Muscle of leg (tissue), 16 donors: Measurements from ENCODE around the gene ANXA10. TPM values are rescaled to one million over a fixed set of nuclear protein-coding genes. Genes with fewer than 3 reads are reported as not detected.

Experiments used
- DNase-seq: peaks from one replicate; pipeline ENCODE4 v3.0.0; 2013
- H3K27ac ChIP-seq: one replicate; pipeline ENCODE4 v1.5.1; 2013; ENCODE audit warnings: mild to moderate bottlenecking, low read length, control low read depth
- H3K27me3 ChIP-seq: one replicate; pipeline ENCODE4 v1.6.1; 2013; ENCODE audit warnings: low read length; ENCODE audit not compliant: control insufficient read depth, insufficient read depth
- H3K36me3 ChIP-seq: one replicate; pipeline ENCODE4 v1.6.1; 2013; ENCODE audit warnings: low read length; ENCODE audit not compliant: control insufficient read depth, insufficient read depth
- H3K4me1 ChIP-seq: one replicate; pipeline ENCODE4 v1.6.1; 2013; ENCODE audit warnings: low read length; ENCODE audit not compliant: control insufficient read depth, insufficient read depth
- H3K4me3 ChIP-seq: one replicate; pipeline ENCODE4 v1.5.1; 2013; ENCODE audit warnings: low read length, control low read depth
- H3K9me3 ChIP-seq: replicated peaks from 2 replicates; pipeline ENCODE4 v1.6.1; 2013; ENCODE audit warnings: low read depth, low read length; ENCODE audit not compliant: control insufficient read depth
- WGBS: methylation state at CpG from one replicate; pipeline ENCODE4 v1.1.5; 2013; ENCODE audit warnings: missing lambda C conversion rate; ENCODE audit not compliant: insufficient coverage; 5-methylcytosine and 5-hydroxymethylcytosine counted together
- long read RNA-seq, 11 donors: transcript quantifications; one replicate each; lab custom pipeline, GENCODE V29; 2026
- polyA plus RNA-seq, 8 donors: library from polyadenylated mRNA; unstranded; fragments of 120-200 nt; gene quantifications; one replicate each; pipeline versions ENCODE4 v1.2.1 to v1.2.3, GENCODE V29; 2013; ENCODE audit warnings: inconsistent platforms in 1 of 8, low replicate concordance in 1 of 8; ENCODE audit not compliant: insufficient read length in 8 of 8, insufficient read depth in 1 of 8
- total RNA-seq: library from RNA; stranded (reverse); fragments of 120-200 nt; gene quantifications from one replicate; pipeline ENCODE4 v1.2.4, GENCODE V29; 2013

Gene ANXA10, protein sequence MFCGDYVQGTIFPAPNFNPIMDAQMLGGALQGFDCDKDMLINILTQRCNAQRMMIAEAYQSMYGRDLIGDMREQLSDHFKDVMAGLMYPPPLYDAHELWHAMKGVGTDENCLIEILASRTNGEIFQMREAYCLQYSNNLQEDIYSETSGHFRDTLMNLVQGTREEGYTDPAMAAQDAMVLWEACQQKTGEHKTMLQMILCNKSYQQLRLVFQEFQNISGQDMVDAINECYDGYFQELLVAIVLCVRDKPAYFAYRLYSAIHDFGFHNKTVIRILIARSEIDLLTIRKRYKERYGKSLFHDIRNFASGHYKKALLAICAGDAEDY
- total RNA-seq (not detected), polyA plus RNA-seq (under 1 TPM in 2 of 8 donors, not detected in 6; 0.17 to 0.60 TPM)
- long read RNA-seq, donor 1: 0 reads
- long read RNA-seq, donor 2: 0 reads
- long read RNA-seq, donor 3: 0 reads
- long read RNA-seq, donor 4: 0 reads
- long read RNA-seq, donor 5: 0 reads
- long read RNA-seq, donor 6: 0 reads
- long read RNA-seq, donor 7: 0 reads
- long read RNA-seq, donor 8: 0 reads
- long read RNA-seq, donor 9: 0 reads
- long read RNA-seq, donor 10: 0 reads
- long read RNA-seq, donor 11: 0 reads

DNA sequence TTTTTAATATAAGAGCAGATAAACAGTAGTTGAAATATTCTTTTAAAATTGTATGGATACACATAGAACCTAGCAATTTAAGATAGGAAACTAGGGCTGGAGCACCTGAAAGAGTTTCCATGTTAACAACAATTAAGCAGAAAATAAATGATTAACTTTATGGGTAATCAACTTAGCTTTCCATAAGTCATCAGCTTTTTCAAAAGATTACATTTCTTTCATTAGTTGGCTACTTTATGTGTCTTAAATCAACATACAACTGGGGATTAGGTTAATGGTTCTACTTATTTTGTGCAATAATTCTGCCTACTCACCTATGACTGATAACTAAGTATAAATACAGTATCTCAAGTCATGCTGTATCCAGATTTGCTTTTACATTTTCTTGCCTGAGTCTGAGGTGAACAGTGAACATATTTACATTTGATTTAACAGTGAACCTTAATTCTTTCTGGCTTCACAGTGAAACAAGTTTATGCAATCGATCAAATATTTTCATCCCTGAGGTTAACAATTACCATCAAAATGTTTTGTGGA is at the start of gene ANXA10:
ANXA10 (plus strand) TSS at position 362 of the 537 bp plus-strand sequence; CDS start at position 526, 164 bp downstream.
- WGBS: no CpG with 5 or more reads among the region's 1 CpG
- H3K36me3 ChIP-seq: no peaks in the 10 kb centered on the region
- no peak for DNase-seq
- no peaks in the 10 kb centered on the region for H3K4me1 ChIP-seq
- H3K9me3 ChIP-seq: peaks cover 2% of the 10 kb centered on the region
- H3K27me3 ChIP-seq: no peaks in the 10 kb centered on the region
- no peak within 1 kb of the TSS for H3K27ac ChIP-seq
- no peak within 1 kb of the TSS for H3K4me3 ChIP-seq

DNA sequence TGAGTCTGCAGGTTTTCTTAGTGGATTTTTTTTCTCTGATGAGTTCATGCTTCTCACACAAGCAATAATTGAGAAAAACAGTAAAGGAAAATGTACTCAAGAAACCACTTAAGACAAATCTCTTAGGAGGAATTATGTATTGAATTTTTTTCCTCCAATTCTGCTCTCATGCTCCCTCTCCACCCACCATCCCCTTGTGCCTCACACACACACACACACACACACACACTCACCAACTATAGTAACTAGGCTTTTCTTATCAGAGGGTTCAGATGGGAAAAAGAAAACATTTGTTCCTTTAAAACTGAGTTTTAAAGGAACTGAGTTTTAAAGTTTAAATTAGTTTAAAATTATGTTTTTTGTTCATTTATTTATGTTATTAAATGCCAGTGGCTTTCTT is 47.0 kb upstream of the ANXA10 start:
- no peaks in the 10 kb centered on the region for H3K4me1 ChIP-seq
- H3K27ac ChIP-seq: no peak overlapping the region
- H3K4me3 ChIP-seq: no peak overlapping the region
- peaks cover 9% of the 10 kb centered on the region for H3K9me3 ChIP-seq
- H3K36me3 ChIP-seq: no peaks in the 10 kb centered on the region
- H3K27me3 ChIP-seq: no peaks in the 10 kb centered on the region
- no peak for DNase-seq

DNA sequence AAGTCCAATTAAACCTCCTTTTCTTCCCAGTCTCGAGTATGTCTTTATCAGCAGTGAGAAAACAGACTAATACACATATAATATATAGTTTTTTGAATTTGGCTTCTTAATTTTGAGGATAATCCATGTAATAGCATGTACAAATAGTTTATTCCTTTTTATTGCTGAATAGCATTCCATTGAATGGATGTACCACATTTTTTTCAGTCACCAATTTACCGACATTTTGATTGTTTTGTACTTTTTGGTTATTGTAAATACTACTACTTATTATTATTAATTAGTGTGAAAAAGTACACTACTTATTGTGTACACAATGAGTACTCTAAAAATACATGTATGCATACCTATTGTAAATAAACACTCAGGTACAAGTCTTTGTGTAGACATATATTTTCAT is 42.3 kb upstream of the ANXA10 start:
- whole genome bisulfite sequencing: no CpG with 5 or more reads among the region's 2 CpGs
- H3K4me1 ChIP-seq: no peaks in the 10 kb centered on the region
- H3K9me3 ChIP-seq: peaks cover 9% of the 10 kb centered on the region
- H3K36me3 ChIP-seq: no peaks in the 10 kb centered on the region
- no peak overlapping the region for H3K4me3 ChIP-seq
- no peak for DNase-seq
- H3K27ac ChIP-seq: no peak overlapping the region
- no peaks in the 10 kb centered on the region for H3K27me3 ChIP-seq

DNA sequence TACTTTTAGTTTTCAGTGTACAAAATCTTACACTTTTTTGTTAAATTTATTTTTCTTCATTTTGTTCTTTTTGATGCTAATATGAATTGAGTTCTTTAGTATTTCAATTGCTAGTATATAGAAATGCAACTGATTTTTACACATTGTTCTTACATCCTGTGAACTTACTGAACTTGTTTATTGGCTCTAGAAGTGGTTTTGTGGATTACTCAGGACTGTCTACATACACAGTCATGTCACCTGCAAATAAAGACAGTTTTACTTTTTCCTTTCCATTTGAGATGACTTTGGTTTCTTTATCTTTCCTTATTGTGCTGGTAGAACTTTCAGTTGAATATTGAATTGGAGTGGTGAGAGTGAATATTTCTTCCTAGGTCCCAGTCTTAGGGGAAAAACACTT is 40.8 kb upstream of the ANXA10 start:
- DNase-seq: no peak
- no peaks in the 10 kb centered on the region for H3K27me3 ChIP-seq
- no peak overlapping the region for H3K27ac ChIP-seq
- H3K4me1 ChIP-seq: no peaks in the 10 kb centered on the region
- H3K9me3 ChIP-seq: peaks cover 9% of the 10 kb centered on the region
- no peaks in the 10 kb centered on the region for H3K36me3 ChIP-seq
- no peak overlapping the region for H3K4me3 ChIP-seq

DNA sequence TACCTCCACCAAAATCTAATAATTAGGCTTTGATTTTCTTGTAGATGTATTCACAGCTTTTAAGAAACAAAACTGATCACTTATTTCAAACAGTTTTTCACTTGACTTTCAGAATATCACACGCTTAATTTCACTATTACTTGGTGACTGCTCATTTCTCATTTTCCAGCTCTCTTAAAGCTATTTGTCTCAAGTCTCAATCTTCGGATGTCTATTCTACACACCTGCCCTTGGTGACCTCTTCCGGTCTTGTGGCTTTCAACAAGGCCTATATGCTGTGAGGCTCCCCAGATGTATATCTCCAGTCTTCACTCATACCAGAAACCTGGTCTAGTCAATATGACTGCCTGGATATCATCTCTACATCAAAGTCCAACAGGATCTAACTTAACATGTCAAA is 34.9 kb upstream of the ANXA10 start:
- Histone ChIP-seq H3K4me3 (no peak overlapping the region), H3K27me3 (no peaks in the 10 kb centered on the region), H3K9me3 (no peaks in the 10 kb centered on the region), H3K27ac (no peak overlapping the region), H3K36me3 (no peaks in the 10 kb centered on the region), H3K4me1 (no peaks in the 10 kb centered on the region)
- no peak for DNase-seq
- WGBS: 83% methylated on average over 3 of the region's 3 CpGs

DNA sequence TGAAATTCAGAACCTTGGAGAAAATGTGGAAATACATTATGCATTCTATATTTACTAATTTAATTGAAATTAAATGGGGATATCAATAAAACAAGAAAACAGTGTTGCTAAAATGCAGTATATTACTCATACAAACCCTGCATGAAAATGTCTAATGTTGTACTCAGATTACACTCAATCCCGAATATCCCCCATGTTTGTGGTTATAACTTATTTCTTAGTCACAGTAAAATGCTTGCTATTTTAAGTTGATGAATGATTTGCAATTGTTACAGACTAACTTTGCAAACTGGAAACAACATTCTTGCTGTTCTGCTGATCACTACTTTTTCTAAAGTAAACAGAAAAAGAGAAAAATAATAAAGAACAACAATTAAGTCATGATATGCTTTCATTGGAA is 33.1 kb upstream of the ANXA10 start:
- H3K9me3 ChIP-seq: no peaks in the 10 kb centered on the region
- WGBS: no CpG with 5 or more reads among the region's 1 CpG
- no peaks in the 10 kb centered on the region for H3K27me3 ChIP-seq
- DNase-seq: no peak
- no peaks in the 10 kb centered on the region for H3K36me3 ChIP-seq
- H3K4me1 ChIP-seq: no peaks in the 10 kb centered on the region
- no peak overlapping the region for H3K4me3 ChIP-seq
- no peak overlapping the region for H3K27ac ChIP-seq

DNA sequence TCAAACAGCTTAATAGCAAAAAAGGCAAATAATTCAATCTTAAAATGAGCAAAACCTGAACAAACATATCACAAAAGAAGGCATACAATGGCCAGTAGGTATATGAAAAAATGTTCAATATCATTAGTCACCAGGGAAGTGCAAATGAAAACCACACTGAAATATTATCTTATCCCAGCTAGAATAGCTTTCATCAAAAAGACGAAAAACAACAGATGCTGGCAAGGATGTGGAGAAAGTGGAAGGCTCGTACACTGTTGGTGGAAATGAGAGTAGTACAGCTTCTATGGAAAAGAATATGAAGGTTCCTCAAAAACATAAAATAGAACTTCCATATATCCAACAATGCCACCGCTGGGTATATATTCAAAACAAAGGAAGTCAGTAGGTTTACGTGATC is 29.3 kb upstream of the ANXA10 start:
- no peaks in the 10 kb centered on the region for H3K9me3 ChIP-seq
- H3K27ac ChIP-seq: no peak overlapping the region
- no peak overlapping the region for H3K4me3 ChIP-seq
- no peaks in the 10 kb centered on the region for H3K27me3 ChIP-seq
- DNase-seq: no peak
- WGBS: no CpG with 5 or more reads among the region's 4 CpGs
- H3K36me3 ChIP-seq: no peaks in the 10 kb centered on the region
- no peaks in the 10 kb centered on the region for H3K4me1 ChIP-seq

DNA sequence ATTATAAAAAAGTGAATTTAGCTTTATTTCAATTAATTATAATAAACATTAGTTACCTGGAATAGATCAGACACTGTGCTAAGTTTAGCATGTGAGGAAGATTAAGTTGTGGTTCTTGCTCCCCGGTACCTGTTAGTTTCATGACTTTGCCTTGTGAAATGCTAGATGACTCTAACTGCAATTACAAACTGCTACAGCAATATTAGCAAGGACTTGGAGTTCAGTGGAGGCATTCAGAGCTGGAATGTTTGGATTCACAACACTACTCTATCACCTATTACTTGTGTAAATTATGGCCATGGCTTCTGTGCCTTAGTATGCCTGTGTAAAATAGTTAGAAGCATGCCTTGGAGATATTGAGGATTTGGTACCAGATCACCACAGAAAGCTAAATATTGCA is 21.4 kb upstream of the ANXA10 start:
- no CpG with 5 or more reads among the region's 1 CpG for WGBS
- H3K9me3 ChIP-seq: no peaks in the 10 kb centered on the region
- DNase-seq: no peak

DNA sequence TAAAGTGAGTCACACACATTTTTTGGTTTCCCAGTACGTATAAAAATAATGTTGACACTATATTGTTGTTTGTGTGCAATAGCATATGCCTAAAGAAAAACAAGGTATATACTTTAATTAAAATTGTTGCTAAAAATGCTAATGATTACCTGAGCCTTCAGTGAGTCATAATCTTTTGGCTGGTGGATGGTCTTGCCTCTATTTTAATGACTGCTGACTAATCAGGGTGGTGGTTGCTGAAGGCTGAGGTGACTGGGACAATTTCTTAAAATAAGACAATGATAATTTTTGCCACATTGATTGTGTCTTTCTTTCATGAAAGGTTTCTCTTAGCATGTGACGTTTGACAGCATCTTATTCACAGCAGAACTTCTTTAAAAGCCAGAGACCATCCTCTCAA is 21.0 kb upstream of the ANXA10 start:
- no peak overlapping the region for H3K4me3 ChIP-seq
- H3K27ac ChIP-seq: no peak overlapping the region
- H3K27me3 ChIP-seq: no peaks in the 10 kb centered on the region
- H3K4me1 ChIP-seq: no peaks in the 10 kb centered on the region
- WGBS: no CpG with 5 or more reads among the region's 2 CpGs
- H3K36me3 ChIP-seq: no peaks in the 10 kb centered on the region
- no peak for DNase-seq
- H3K9me3 ChIP-seq: no peaks in the 10 kb centered on the region

More for the DNA sequence above, 21.4 kb upstream of the ANXA10 start:
- Histone ChIP-seq H3K27me3 (no peaks in the 10 kb centered on the region), H3K4me1 (no peaks in the 10 kb centered on the region), H3K27ac (no peak overlapping the region), H3K4me3 (no peak overlapping the region), H3K36me3 (no peaks in the 10 kb centered on the region)

DNA sequence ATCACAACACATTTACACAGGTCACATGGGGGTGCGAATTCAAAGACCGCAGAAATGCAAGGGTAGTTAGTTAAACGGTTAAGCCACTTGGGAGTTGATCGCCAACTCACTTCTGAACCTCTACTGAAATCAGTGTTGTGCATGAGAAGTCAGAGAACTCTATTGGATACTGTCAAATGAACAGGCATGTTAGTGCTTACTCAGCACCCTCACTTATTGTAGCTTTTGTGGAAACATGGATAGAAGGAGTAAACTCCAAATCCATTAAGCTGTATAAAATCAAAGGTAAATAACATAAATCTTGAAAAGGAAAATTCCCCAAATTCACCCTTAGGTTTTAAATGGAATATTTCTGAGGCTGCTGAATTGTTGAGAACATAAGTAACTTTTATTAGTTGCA is 17.5 kb upstream of the ANXA10 start:
- Histone ChIP-seq H3K27ac (no peak overlapping the region), H3K4me1 (no peaks in the 10 kb centered on the region), H3K27me3 (no peaks in the 10 kb centered on the region), H3K36me3 (no peaks in the 10 kb centered on the region), H3K4me3 (no peak overlapping the region), H3K9me3 (no peaks in the 10 kb centered on the region)
- no peak for DNase-seq
- no CpG with 5 or more reads among the region's 4 CpGs for WGBS
